Right lobe of liver (tissue), 6 donors: ENCODE measurements around the gene FOS. TPM values are rescaled to one million over a fixed set of nuclear protein-coding genes. Genes with fewer than 3 reads are reported as not detected.

Experiments
- ATAC-seq, 4 donors: fragments of 200-7000 bp; cut with Tn5 transposase; one replicate each; pipeline ENCODE4 v1.9.1; 2020; ENCODE audit warnings: mild to moderate bottlenecking in 4 of 4, moderate library complexity in 4 of 4
- DNase-seq, 3 donors: peaks; one replicate each; pipeline ENCODE4 v3.0.0-alpha.2; 2020
- H3K27ac ChIP-seq, 3 donors: fragments of 200-600 bp; one replicate each; pipeline ENCODE4 v1.8.0; 2022
- H3K27me3 ChIP-seq, 2 donors: fragments of 200-600 bp; one replicate each; pipeline ENCODE4 v1.8.0; 2022
- H3K36me3 ChIP-seq, 4 donors: fragments of 200-600 bp; sonication (generic) in 1 of 4; one replicate each; pipeline versions ENCODE4 v1.5.1 to v1.8.0; 2017 to 2022; ENCODE audit warnings: control low read depth in 1 of 4
- H3K4me1 ChIP-seq, 4 donors: fragments of 200-600 bp; sonication (generic) in 1 of 4; one replicate each; pipeline versions ENCODE4 v1.5.1 to v1.8.0; 2017 to 2022; ENCODE audit warnings: control low read depth in 1 of 4
- H3K4me3 ChIP-seq, 3 donors: fragments of 200-600 bp; one replicate each; pipeline ENCODE4 v1.8.0; 2022
- H3K9me3 ChIP-seq, 4 donors: fragments of 200-600 bp; sonication (generic) in 1 of 4; one replicate each; pipeline versions ENCODE4 v1.5.1 to v1.8.0; 2017 to 2022; ENCODE audit warnings: control low read depth in 1 of 4
- POLR2A ChIP-seq: fragments of 450-650 bp; IDR thresholded peaks from one replicate; pipeline ENCODE4 v1.6.1; 2017; ENCODE audit warnings: antibody characterized with exemption, mild to moderate bottlenecking
- WGBS: methylation state at CpG from one replicate; pipeline ENCODE4 v1.1.6; 2018; ENCODE audit warnings: low coverage, low lambda C conversion rate; ENCODE audit not compliant: insufficient coverage; ENCODE audit errors: missing lambda C conversion rate; 5-methylcytosine and 5-hydroxymethylcytosine counted together
- intact Hi-C, 2 donors: fragments of 100-400 bp; cut with DNase I; formaldehyde crosslinking; loops; one replicate each; pipeline versions ENCODE4 v1.11.2 to v1.14.1; 2022
- total RNA-seq, 6 experiments: library from RNA; depleted of rRNA in 2 of 6; stranded (reverse); fragments of >200 nt in 2 of 6; fragmentation: NEBNext Ultra II Directional in 3 of 6; extraction: Animal tissue kit (Norgen Biotek cat#: 25700) in 3 of 6; gene quantifications; one replicate each; pipeline versions ENCODE4 v1.1.0 to v1.2.4, GENCODE V29; 2016 to 2023
- TF ChIP-seq, protein P1 (sequence below), 4 donors: fragments of 200-600 bp in 3 of 4; fragments of 450-650 bp in 1 of 4; IDR thresholded peaks; one replicate each; pipeline versions ENCODE4 v1.5.1 to v1.8.0; 2016 to 2022; ENCODE audit warnings: antibody characterized with exemption in 4 of 4, mild to moderate bottlenecking in 2 of 4
- donor health status: DM: no; HTN: yes; CAD: no.
- donor health status: DM: no; HTN: no; CAD: no.
- donor health status: DM: no; HTN: no; CAD: no.
- donor health status: DM: no; HTN: yes; CAD: no.
- donor health status: DM: no; HTN: yes; CAD: no.

FOS gene
- total RNA-seq, 6 experiments from 2014 or later = 9.9 to 151 (median 49.5) TPM

DNA sequence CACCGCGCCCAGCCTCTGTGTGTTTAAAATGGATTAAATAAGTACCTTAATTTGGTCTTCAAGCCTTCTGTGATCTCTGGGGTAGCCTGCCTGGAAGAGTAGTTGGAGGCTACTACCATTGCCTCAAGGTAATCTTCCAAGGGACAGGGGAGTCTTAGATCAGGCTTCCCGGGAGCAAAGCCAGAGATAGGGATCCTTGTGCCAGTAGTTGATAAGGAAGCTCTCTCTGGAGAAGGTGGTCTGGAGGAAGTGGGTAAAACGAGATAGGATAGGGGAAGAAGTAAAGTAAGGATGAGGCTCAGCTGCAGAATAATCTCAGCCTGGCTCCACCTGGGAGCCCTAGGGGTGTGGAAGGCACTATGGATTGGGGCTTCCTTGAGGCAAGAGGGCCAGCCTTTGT lies 38.5 kb downstream of the FOS start:
- DNase-seq (no peak), ATAC-seq (no peak)
- intact Hi-C loops = no loop called here
- Histone ChIP-seq H3K4me3 (no peak overlapping the region), H3K9me3 (no peaks in the 10 kb centered on the region), H3K36me3 (no peaks in the 10 kb centered on the region), H3K4me1 (peaks cover 0 to 3% (median 0%) of the 10 kb centered on the region in 4 donors), H3K27ac (no peak overlapping the region), H3K27me3 (no peaks in the 10 kb centered on the region)
- no peak for TF ChIP-seq POLR2A
- TF ChIP-seq, protein P1, sequence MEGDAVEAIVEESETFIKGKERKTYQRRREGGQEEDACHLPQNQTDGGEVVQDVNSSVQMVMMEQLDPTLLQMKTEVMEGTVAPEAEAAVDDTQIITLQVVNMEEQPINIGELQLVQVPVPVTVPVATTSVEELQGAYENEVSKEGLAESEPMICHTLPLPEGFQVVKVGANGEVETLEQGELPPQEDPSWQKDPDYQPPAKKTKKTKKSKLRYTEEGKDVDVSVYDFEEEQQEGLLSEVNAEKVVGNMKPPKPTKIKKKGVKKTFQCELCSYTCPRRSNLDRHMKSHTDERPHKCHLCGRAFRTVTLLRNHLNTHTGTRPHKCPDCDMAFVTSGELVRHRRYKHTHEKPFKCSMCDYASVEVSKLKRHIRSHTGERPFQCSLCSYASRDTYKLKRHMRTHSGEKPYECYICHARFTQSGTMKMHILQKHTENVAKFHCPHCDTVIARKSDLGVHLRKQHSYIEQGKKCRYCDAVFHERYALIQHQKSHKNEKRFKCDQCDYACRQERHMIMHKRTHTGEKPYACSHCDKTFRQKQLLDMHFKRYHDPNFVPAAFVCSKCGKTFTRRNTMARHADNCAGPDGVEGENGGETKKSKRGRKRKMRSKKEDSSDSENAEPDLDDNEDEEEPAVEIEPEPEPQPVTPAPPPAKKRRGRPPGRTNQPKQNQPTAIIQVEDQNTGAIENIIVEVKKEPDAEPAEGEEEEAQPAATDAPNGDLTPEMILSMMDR (IDR thresholded peaks at IDR 0.05) = no peak
- WGBS = 77% methylated on average over 4 of the region's 4 CpGs

DNA sequence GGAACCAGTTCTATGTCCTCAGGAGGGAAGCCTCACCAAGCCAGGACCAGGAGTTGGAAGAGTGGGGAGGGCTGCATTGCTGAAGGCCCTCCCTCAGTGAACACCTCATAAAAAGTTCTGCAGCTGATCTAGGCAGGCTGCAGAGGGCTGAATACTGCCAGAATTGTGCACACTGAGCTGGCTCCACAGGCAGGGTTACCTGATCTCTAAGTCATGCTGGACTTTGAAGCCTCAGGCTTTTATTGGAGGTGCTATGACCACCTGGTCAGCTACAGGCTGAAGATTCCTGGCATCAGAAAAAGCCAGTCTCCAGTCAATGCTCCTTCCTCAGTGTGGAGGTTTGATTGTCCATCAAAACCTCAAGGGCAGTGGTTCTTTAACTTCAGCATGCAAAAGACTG lies 39.7 kb downstream of the FOS start:
- Histone ChIP-seq H3K36me3 (no peaks in the 10 kb centered on the region), H3K4me3 (no peak overlapping the region), H3K9me3 (no peaks in the 10 kb centered on the region), H3K27me3 (no peaks in the 10 kb centered on the region), H3K27ac (no peak overlapping the region), H3K4me1 (peaks cover 0 to 3% (median 0%) of the 10 kb centered on the region in 4 donors)
- peak; percentile 16 to 41 (median 33) for ATAC-seq
- intact Hi-C loops = no loop called here
- TF ChIP-seq, protein P1 (IDR thresholded peaks at IDR 0.05) = no peak
- TF ChIP-seq POLR2A = no peak
- DNase-seq = no peak

- H3K9me3 ChIP-seq = no peaks in the 10 kb centered on the region
- H3K36me3 ChIP-seq = no peaks in the 10 kb centered on the region
- no peaks in the 10 kb centered on the region for H3K27me3 ChIP-seq
- WGBS = 66% methylated on average over 2 of the region's 2 CpGs
- no peak for TF ChIP-seq POLR2A
- TF ChIP-seq, protein P1 (IDR thresholded peaks at IDR 0.05) = no peak
- H3K4me3 ChIP-seq = no peak overlapping the region
- no peak for DNase-seq
- intact Hi-C loops = no loop called here
- no peak overlapping the region for H3K27ac ChIP-seq
- ATAC-seq = no peak
- H3K4me1 ChIP-seq = peaks cover 0 to 3% (median 0%) of the 10 kb centered on the region in 4 donors
These were observed 40.4 kb downstream of the FOS start for GRCh38 chr14:75319021-75319420.

- no peaks in the 10 kb centered on the region for H3K36me3 ChIP-seq
- H3K27me3 ChIP-seq = no peaks in the 10 kb centered on the region
- no peaks in the 10 kb centered on the region for H3K4me1 ChIP-seq
- H3K9me3 ChIP-seq = no peaks in the 10 kb centered on the region
- no peak overlapping the region for H3K27ac ChIP-seq
- DNase-seq (no peak), ATAC-seq (no peak)
- intact Hi-C loops = no loop called here
- no peak for TF ChIP-seq POLR2A
- TF ChIP-seq, protein P1 (IDR thresholded peaks at IDR 0.05) = no peak
- WGBS = 20% methylated on average over 2 of the region's 7 CpGs
- H3K4me3 ChIP-seq = no peak overlapping the region
These were observed 41.6 kb downstream of the FOS start for GRCh38 chr14:75320196-75320595.

DNA sequence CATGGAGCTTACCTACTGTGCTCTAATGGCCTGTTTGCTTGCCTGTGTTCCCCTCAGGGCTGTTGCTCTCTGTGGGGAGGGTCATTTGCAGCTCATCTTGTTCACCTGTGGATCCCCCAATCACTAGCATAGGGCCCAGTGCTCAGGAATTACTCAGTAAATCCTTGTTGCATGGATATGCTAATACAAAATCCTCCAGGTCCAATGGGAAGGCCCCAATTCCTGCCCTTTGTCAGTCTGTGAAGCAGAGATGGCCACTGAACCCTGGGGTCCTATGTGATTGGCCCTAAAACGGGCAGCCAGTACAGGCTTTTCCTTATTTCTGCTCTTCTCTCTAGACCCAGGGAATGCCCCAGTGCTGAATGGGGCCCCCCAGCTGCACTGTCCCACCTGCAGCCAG lies 44.1 kb downstream of the FOS start:
- H3K36me3 ChIP-seq = no peaks in the 10 kb centered on the region
- ATAC-seq (no peak), DNase-seq (no peak)
- no peak overlapping the region for H3K4me3 ChIP-seq
- no peaks in the 10 kb centered on the region for H3K27me3 ChIP-seq
- H3K4me1 ChIP-seq = no peaks in the 10 kb centered on the region
- TF ChIP-seq, protein P1 (IDR thresholded peaks at IDR 0.05) = no peak
- TF ChIP-seq POLR2A = no peak
- WGBS = no CpG with 5 or more reads among the region's 1 CpG
- intact Hi-C loops = no loop called here
- H3K27ac ChIP-seq = no peak overlapping the region
- H3K9me3 ChIP-seq = no peaks in the 10 kb centered on the region
